Measurements from ENCODE around the gene TCEAL5. TPM values are rescaled to one million over a fixed set of nuclear protein-coding genes. Genes with fewer than 3 reads are reported as not detected.
"Not testable (repeated sequence)": the region's sequence is repeated elsewhere in the genome, so short reads cannot be mapped to it uniquely, and the experiment has no call there.

The TCEAL5 gene
- total RNA-seq, 1 donor from 2014 or later: 3.0 TPM

- no peak overlapping the region for H3K4me3 Mint-ChIP-seq (ENCODE audit: unreplicated experiment)
- TF ChIP-seq, protein P1, sequence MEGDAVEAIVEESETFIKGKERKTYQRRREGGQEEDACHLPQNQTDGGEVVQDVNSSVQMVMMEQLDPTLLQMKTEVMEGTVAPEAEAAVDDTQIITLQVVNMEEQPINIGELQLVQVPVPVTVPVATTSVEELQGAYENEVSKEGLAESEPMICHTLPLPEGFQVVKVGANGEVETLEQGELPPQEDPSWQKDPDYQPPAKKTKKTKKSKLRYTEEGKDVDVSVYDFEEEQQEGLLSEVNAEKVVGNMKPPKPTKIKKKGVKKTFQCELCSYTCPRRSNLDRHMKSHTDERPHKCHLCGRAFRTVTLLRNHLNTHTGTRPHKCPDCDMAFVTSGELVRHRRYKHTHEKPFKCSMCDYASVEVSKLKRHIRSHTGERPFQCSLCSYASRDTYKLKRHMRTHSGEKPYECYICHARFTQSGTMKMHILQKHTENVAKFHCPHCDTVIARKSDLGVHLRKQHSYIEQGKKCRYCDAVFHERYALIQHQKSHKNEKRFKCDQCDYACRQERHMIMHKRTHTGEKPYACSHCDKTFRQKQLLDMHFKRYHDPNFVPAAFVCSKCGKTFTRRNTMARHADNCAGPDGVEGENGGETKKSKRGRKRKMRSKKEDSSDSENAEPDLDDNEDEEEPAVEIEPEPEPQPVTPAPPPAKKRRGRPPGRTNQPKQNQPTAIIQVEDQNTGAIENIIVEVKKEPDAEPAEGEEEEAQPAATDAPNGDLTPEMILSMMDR (IDR thresholded peaks at IDR 0.05; ENCODE audit: unreplicated experiment): no peak
- H3K4me1 Mint-ChIP-seq (ENCODE audit: unreplicated experiment): peaks cover 7% of the 10 kb centered on the region
- no peak for DNase-seq (ENCODE audit: low spot score)
- no peaks in the 10 kb centered on the region for H3K27me3 Mint-ChIP-seq (ENCODE audit: unreplicated experiment)
- H3K27ac Mint-ChIP-seq (ENCODE audit: unreplicated experiment): no peak overlapping the region
- no peaks in the 10 kb centered on the region for H3K9me3 Mint-ChIP-seq (ENCODE audit: unreplicated experiment)
- H3K36me3 Mint-ChIP-seq (ENCODE audit: low read depth, unreplicated experiment): no peaks in the 10 kb centered on the region
Observed at GRCh38 chrX:103234869-103235268, 41.7 kb downstream of the TCEAL5 start.

GRCh38 chrX:103233263-103233662 is 43.3 kb downstream of the TCEAL5 start:
- no peaks in the 10 kb centered on the region for H3K36me3 Mint-ChIP-seq (ENCODE audit: low read depth, unreplicated experiment)
- TF ChIP-seq, protein P1 (IDR thresholded peaks at IDR 0.05; ENCODE audit: unreplicated experiment): no peak
- H3K4me3 Mint-ChIP-seq (ENCODE audit: unreplicated experiment): no peak overlapping the region
- no peaks in the 10 kb centered on the region for H3K9me3 Mint-ChIP-seq (ENCODE audit: unreplicated experiment)
- no peak overlapping the region for H3K27ac Mint-ChIP-seq (ENCODE audit: unreplicated experiment)
- DNase-seq (ENCODE audit: low spot score): no peak
- peaks cover 7% of the 10 kb centered on the region for H3K4me1 Mint-ChIP-seq (ENCODE audit: unreplicated experiment)
- H3K27me3 Mint-ChIP-seq (ENCODE audit: unreplicated experiment): no peaks in the 10 kb centered on the region

DNA sequence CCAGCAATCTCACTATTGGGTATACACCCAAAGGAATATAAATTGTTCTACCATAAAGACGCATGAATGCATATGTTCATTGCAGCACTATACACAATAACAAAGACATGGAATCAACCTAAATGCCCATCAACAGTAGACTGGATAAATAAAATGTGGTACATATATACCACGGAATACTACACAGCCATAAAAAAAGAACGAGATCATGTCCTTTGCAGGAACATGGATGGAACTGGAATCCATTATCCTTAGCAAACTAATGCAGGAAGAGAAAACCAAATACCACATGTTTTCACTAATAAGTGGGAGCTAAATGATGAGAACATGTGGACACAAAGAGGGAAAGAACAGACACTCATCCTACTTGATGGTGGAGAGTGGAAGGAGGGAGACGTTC is 50.6 kb downstream of the TCEAL5 start:
- H3K27me3 Mint-ChIP-seq (ENCODE audit: unreplicated experiment); H3K9me3 Mint-ChIP-seq (ENCODE audit: unreplicated experiment); H3K4me1 Mint-ChIP-seq (ENCODE audit: unreplicated experiment); H3K36me3 Mint-ChIP-seq (ENCODE audit: low read depth, unreplicated experiment); H3K4me3 Mint-ChIP-seq (ENCODE audit: unreplicated experiment); DNase-seq (ENCODE audit: low spot score); H3K27ac Mint-ChIP-seq (ENCODE audit: unreplicated experiment): not testable (repeated sequence)

Other genes with a start within 250 kb of the TCEAL5 start
- gene BEX1, start 212.6 kb downstream of the TCEAL5 start, total RNA-seq (ENCODE audit: unreplicated experiment): 60.3 TPM
- gene NXF3, start 183.6 kb downstream of the TCEAL5 start, total RNA-seq (ENCODE audit: unreplicated experiment): 1.3 TPM
- 85.0 TPM for gene BEX4, start 61.6 kb downstream of the TCEAL5 start, total RNA-seq (ENCODE audit: unreplicated experiment)
- gene TCEAL8, start 21.6 kb downstream of the TCEAL5 start, total RNA-seq (ENCODE audit: unreplicated experiment): 81.2 TPM
- 50.4 TPM for gene BEX2, start 34.2 kb upstream of the TCEAL5 start, total RNA-seq (ENCODE audit: unreplicated experiment)
- gene TCEAL7, start 53.5 kb upstream of the TCEAL5 start, total RNA-seq (ENCODE audit: unreplicated experiment): 23.7 TPM
- 126 TPM for gene TCEAL9, start 79.8 kb upstream of the TCEAL5 start, total RNA-seq (ENCODE audit: unreplicated experiment)
- 313 TPM for gene BEX3, start 99.8 kb upstream of the TCEAL5 start, total RNA-seq (ENCODE audit: unreplicated experiment)
- gene RAB40A, start 242.7 kb upstream of the TCEAL5 start, total RNA-seq (ENCODE audit: unreplicated experiment): 0.36 TPM

Measured in endothelial cell (in vitro differentiated cells).